ENCODE measurements around the gene HOXB4.

DNA sequence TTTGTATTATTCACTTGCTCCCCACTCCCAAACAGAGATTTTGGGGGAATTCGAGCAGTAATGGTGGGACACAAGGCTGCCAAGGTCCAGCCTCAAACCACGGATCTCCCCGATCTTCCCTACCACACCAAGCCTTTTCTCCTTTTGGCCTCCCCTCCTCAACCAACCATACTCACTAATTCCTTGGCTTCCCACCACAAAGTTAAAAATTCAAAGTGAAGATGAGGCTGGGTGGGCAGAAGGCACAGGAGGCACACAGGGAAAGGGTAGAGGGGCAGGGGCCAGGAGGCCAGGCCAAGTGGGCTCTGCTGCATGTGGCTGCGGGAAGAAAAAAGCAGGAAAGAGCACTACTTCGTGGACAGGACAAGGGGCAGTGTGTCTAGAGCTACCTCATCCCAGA, 15.2 kb downstream of the HOXB4 start:
- no peak for TF ChIP-seq POLR2AphosphoS5 (IDR thresholded peaks at IDR 0.05; ENCODE audit: low read length)
- no peak for TF ChIP-seq TAF1 (IDR thresholded peaks at IDR 0.05; ENCODE audit: borderline replicate concordance, low read depth, low read length)
- TF ChIP-seq RELA (IDR thresholded peaks at IDR 0.05; ENCODE audit: borderline replicate concordance, partially characterized antibody): no peak
- TF ChIP-seq, protein P1, sequence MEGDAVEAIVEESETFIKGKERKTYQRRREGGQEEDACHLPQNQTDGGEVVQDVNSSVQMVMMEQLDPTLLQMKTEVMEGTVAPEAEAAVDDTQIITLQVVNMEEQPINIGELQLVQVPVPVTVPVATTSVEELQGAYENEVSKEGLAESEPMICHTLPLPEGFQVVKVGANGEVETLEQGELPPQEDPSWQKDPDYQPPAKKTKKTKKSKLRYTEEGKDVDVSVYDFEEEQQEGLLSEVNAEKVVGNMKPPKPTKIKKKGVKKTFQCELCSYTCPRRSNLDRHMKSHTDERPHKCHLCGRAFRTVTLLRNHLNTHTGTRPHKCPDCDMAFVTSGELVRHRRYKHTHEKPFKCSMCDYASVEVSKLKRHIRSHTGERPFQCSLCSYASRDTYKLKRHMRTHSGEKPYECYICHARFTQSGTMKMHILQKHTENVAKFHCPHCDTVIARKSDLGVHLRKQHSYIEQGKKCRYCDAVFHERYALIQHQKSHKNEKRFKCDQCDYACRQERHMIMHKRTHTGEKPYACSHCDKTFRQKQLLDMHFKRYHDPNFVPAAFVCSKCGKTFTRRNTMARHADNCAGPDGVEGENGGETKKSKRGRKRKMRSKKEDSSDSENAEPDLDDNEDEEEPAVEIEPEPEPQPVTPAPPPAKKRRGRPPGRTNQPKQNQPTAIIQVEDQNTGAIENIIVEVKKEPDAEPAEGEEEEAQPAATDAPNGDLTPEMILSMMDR (IDR thresholded peaks at IDR 0.05 in 2 of 3, conservative IDR thresholded peaks at IDR 0.05 in 1 of 3; ENCODE audit: control insufficient read depth in 2 of 3, extremely low read depth in 1 of 3, insufficient read depth in 1 of 3, low read depth in 3 of 3, low read length in 3 of 3): no peak
- no peak for TF ChIP-seq FOXK2 (IDR thresholded peaks at IDR 0.05)
- no peak for TF ChIP-seq POU2F2 (IDR thresholded peaks at IDR 0.05; ENCODE audit: borderline replicate concordance, low read depth, low read length)
- TF ChIP-seq POLR2A (IDR thresholded peaks at IDR 0.05; ENCODE audit: low read depth, low read length): no peak
- TF ChIP-seq, protein P2, sequence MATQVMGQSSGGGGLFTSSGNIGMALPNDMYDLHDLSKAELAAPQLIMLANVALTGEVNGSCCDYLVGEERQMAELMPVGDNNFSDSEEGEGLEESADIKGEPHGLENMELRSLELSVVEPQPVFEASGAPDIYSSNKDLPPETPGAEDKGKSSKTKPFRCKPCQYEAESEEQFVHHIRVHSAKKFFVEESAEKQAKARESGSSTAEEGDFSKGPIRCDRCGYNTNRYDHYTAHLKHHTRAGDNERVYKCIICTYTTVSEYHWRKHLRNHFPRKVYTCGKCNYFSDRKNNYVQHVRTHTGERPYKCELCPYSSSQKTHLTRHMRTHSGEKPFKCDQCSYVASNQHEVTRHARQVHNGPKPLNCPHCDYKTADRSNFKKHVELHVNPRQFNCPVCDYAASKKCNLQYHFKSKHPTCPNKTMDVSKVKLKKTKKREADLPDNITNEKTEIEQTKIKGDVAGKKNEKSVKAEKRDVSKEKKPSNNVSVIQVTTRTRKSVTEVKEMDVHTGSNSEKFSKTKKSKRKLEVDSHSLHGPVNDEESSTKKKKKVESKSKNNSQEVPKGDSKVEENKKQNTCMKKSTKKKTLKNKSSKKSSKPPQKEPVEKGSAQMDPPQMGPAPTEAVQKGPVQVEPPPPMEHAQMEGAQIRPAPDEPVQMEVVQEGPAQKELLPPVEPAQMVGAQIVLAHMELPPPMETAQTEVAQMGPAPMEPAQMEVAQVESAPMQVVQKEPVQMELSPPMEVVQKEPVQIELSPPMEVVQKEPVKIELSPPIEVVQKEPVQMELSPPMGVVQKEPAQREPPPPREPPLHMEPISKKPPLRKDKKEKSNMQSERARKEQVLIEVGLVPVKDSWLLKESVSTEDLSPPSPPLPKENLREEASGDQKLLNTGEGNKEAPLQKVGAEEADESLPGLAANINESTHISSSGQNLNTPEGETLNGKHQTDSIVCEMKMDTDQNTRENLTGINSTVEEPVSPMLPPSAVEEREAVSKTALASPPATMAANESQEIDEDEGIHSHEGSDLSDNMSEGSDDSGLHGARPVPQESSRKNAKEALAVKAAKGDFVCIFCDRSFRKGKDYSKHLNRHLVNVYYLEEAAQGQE (IDR thresholded peaks at IDR 0.05; ENCODE audit: low read depth, low read length): no peak
- TF ChIP-seq RFX5 (IDR thresholded peaks at IDR 0.05; ENCODE audit: low read depth, low read length): no peak
- no peak for TF ChIP-seq ZBTB33 (IDR thresholded peaks at IDR 0.05)

All from GM12878 (cell line).